ENCODE results near the gene DLG2.

DNA sequence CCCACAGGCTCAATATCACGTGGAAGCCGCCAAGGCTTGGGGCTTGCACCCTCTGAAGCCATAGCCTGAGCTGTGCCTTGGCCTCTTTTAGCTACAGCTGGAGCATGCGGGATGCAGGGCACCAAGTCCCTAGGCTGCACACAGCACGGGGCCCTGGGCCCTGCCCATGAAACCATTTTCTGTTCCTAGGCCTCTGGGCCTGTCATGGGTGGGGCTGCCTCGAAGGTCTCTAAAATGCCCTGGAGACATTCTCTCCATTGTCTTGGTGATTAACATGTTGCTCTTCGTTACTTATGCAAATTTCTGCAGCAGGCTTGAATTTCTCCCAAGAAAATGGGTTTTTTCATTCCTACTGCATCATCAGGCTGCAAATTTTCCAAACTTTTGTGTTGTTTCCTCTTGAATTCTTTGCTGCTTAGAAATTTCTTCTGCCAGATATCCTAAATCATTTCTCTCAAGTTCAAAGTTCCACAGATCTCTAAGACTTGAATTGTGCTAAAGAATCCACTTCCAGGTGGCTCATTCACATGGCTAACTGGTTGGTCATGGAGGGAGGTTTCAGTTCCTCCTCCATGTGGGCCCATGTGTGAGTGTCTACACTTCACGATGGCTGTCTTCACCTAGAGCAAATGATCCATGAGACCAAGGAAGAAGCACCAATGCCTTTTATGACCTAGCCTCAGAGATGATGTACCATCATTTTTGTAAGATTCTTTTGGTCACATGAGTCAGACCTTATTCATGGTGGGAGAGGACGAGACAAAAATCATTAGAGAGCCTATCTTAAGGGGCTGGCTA lies 45.2 kb upstream of the DLG2 start:
- TF ChIP-seq POU2F2 (IDR thresholded peaks at IDR 0.05; ENCODE audit: low read depth, low read length) = no peak
- no peak for TF ChIP-seq POLR2A (IDR thresholded peaks at IDR 0.05; ENCODE audit: low read depth, low read length)

Measured in GM12891 (cell line).